Urinary bladder (tissue), 4 donors: ENCODE data around the gene STEEP1. TPM values are rescaled to one million over a fixed set of nuclear protein-coding genes. Genes with fewer than 3 reads are reported as not detected.

Experiments used
- DNase-seq: peaks from one replicate; pipeline ENCODE4 v3.0.0-alpha.2; 2015; ENCODE audit errors: extremely low spot score
- H3K27ac ChIP-seq: one replicate; pipeline ENCODE4 v1.5.1; 2013; ENCODE audit warnings: low read depth, mild to moderate bottlenecking, moderate library complexity
- H3K36me3 ChIP-seq: one replicate; pipeline ENCODE4 v1.6.1; 2013; ENCODE audit warnings: mild to moderate bottlenecking, moderate library complexity; ENCODE audit not compliant: insufficient read depth
- H3K4me1 ChIP-seq: one replicate; pipeline ENCODE4 v1.6.1; 2013; ENCODE audit warnings: mild to moderate bottlenecking, moderate library complexity; ENCODE audit not compliant: insufficient read depth
- H3K4me3 ChIP-seq: one replicate; pipeline ENCODE4 v1.5.1; 2013; ENCODE audit warnings: low read depth, low read length
- WGBS: extraction: QIAGEN DNeasy Blood & Tissue Kit; methylation state at CpG from one replicate; pipeline ENCODE4 v1.1.7; 2013; 5-methylcytosine and 5-hydroxymethylcytosine counted together
- polyA plus RNA-seq: library from polyadenylated mRNA; stranded (reverse); fragments of 200-250 nt; gene quantifications from one replicate; pipeline ENCODE4 v1.2.3, GENCODE V29; 2013
- total RNA-seq: library from RNA; depleted of rRNA; stranded (reverse); fragments of >200 nt; gene quantifications from one replicate; pipeline ENCODE4 v1.2.3, GENCODE V29; 2014
- donor health status: healthy with polysubstance abuse.
- donor health status: healthy.

Gene STEEP1
- total and polyA plus RNA-seq, 2 donors, result 23.0 to 35.1 TPM

DNA sequence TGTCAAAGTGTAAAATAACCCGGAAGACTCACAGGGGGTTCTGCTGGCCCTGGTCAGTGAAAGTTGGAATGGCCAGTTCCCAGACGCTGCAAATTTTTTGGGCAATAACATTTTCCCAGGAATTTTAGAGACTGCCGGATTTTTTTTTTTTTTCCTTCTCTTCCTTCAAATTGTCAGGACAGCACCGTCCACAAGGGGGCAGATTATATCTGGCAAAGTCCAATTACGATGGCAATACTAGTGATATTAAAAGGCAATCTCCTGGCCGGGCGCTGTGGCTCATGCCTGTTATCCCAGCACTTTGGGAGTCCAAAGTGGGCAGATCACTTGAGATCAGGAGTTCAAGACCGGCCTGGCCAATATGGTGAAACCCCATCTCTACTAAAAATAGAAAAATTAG is 76.5 kb downstream of the STEEP1 start:
- no peak overlapping the region for H3K27ac ChIP-seq
- H3K36me3 ChIP-seq, result no peaks in the 10 kb centered on the region
- WGBS, result 15% methylated on average over 8 of the region's 8 CpGs
- no peak for DNase-seq
- no peak overlapping the region for H3K4me3 ChIP-seq
- H3K4me1 ChIP-seq, result no peaks in the 10 kb centered on the region

Other genes with a start within 250 kb of the STEEP1 start
- 12.4 TPM for gene SLC25A43, start 166.1 kb downstream of the STEEP1 start, total RNA-seq
- 12.1 TPM for gene SLC25A43, start 166.1 kb downstream of the STEEP1 start, polyA plus RNA-seq
- gene SLC25A5, start 97.0 kb downstream of the STEEP1 start, total RNA-seq, result 76.6 TPM
- gene SLC25A5, start 97.0 kb downstream of the STEEP1 start, polyA plus RNA-seq, result 326 TPM
- gene UBE2A, start 9.2 kb upstream of the STEEP1 start, total RNA-seq, result 50.7 TPM
- 54.7 TPM for gene UBE2A, start 9.2 kb upstream of the STEEP1 start, polyA plus RNA-seq
- 8.6 TPM for gene NKRF, start 41.0 kb upstream of the STEEP1 start, total RNA-seq
- gene NKRF, start 41.0 kb upstream of the STEEP1 start, polyA plus RNA-seq, result 5.0 TPM
- 29.2 TPM for gene SEPTIN6, start 127.8 kb upstream of the STEEP1 start, total RNA-seq
- gene SEPTIN6, start 127.8 kb upstream of the STEEP1 start, polyA plus RNA-seq, result 25.5 TPM
- 0.26 TPM for gene SOWAHD, start 193.2 kb upstream of the STEEP1 start, total RNA-seq
- 0.25 TPM for gene SOWAHD, start 193.2 kb upstream of the STEEP1 start, polyA plus RNA-seq
- 2,621 TPM for gene RPL39, start 226.2 kb upstream of the STEEP1 start, total RNA-seq
- gene RPL39, start 226.2 kb upstream of the STEEP1 start, polyA plus RNA-seq, result 4,581 TPM